ENCODE measurements around the gene HOXC6. TPM values are rescaled to one million over a fixed set of nuclear protein-coding genes. Genes with fewer than 3 reads are reported as not detected.

The HOXC6 gene
- total and polyA plus RNA-seq, 2 donors = 0.72 to 1.5 TPM

DNA sequence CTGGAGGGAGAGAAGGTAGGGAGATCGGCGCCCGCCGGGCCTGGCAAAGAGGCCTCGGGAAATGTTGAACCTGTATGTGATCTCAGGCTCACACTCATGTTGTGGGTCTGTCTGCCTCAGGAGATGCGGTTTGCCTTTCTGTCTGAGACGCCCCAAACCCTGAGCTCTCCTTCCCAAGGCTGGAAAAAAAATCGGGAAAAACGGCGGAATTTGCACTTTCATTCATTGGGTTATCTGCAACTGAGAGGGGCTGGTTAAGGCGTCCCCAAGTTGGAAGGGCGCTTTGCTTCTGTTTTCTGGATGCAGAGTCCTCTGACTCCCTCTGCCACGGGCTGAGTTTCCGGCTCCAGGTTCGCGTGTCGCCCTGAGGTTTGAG lies 33.2 kb upstream of the HOXC6 start:
- no peak for DNase-seq (ENCODE audit: extremely low spot score)
- no peak overlapping the region for H3K27ac ChIP-seq (ENCODE audit: low read depth)
- no peaks in the 10 kb centered on the region for H3K4me1 ChIP-seq (ENCODE audit: insufficient read depth)
- peak overlapping the region; percentile 39 for H3K4me3 ChIP-seq (ENCODE audit: low read depth, low read length)
- no peaks in the 10 kb centered on the region for H3K36me3 ChIP-seq (ENCODE audit: insufficient read depth)
- WGBS = 19% methylated on average over 17 of the region's 17 CpGs

DNA sequence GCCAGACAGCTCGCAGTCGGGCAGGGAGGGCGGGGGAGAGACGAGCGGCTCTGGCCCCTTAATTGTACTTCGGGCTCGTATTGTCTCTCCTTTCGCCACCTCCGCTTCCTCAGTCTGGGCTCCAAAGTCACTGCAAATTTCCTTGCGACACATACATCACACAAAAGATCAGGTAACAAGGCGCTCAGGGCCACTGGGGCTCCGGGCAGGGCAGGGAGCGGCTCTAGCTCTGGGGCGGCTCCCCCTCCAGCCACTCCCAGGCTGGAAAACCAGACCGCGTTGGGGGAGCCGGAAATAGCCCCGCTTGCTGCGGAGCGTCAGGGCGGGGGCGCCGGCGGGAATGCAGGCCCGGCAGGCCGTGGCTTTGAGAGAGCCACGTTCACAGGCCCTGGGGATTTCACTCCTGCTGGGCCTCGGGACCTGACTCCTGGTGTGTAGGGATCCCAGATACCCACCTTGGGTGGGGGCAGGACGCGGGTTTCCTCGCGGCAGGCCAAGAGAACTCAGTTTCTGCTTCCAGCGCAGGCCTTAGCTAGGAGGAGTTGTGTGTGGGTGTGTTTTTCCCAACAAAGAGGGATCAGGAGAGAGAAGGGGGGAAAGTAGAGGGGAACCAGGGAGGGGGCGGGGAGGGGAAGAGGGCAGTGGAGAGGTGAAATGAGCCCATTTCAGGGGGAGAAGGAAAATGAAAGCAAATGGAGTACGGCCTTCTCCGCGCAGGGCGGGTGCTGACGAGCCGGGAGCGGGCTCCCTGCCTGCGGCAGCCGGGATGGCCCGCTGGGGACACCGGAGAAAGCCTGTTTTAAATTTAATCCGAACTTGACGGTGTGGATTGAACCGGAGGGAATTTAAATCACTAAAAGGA lies 32.6 kb upstream of the HOXC6 start:
- no peaks in the 10 kb centered on the region for H3K4me1 ChIP-seq (ENCODE audit: insufficient read depth)
- no peak overlapping the region for H3K27ac ChIP-seq (ENCODE audit: low read depth)
- DNase-seq (ENCODE audit: extremely low spot score) = no peak
- 26% methylated on average over 48 of the region's 48 CpGs for WGBS
- H3K36me3 ChIP-seq (ENCODE audit: insufficient read depth) = no peaks in the 10 kb centered on the region
- H3K4me3 ChIP-seq (ENCODE audit: low read depth, low read length) = peak overlapping the region; percentile 39

GRCh38 chr12:53996240-53997203 lies 31.7 kb upstream of the HOXC6 start:
- WGBS = 73% methylated on average over 29 of the region's 29 CpGs
- H3K4me1 ChIP-seq (ENCODE audit: insufficient read depth) = no peaks in the 10 kb centered on the region
- H3K4me3 ChIP-seq (ENCODE audit: low read depth, low read length) = no peak overlapping the region
- H3K27ac ChIP-seq (ENCODE audit: low read depth) = no peak overlapping the region
- no peaks in the 10 kb centered on the region for H3K36me3 ChIP-seq (ENCODE audit: insufficient read depth)
- DNase-seq (ENCODE audit: extremely low spot score) = no peak

GRCh38 chr12:53997204-53998109 lies 30.8 kb upstream of the HOXC6 start:
- WGBS = 31% methylated on average over 35 of the region's 35 CpGs
- Histone ChIP-seq H3K4me3 (ENCODE audit: low read depth, low read length) (no peak overlapping the region), H3K4me1 (ENCODE audit: insufficient read depth) (no peaks in the 10 kb centered on the region), H3K27ac (ENCODE audit: low read depth) (no peak overlapping the region), H3K36me3 (ENCODE audit: insufficient read depth) (no peaks in the 10 kb centered on the region)
- no peak for DNase-seq (ENCODE audit: extremely low spot score)

- no peak for DNase-seq (ENCODE audit: extremely low spot score)
- Histone ChIP-seq H3K36me3 (ENCODE audit: insufficient read depth) (no peaks in the 10 kb centered on the region), H3K27ac (ENCODE audit: low read depth) (no peak overlapping the region), H3K4me1 (ENCODE audit: insufficient read depth) (no peaks in the 10 kb centered on the region), H3K4me3 (ENCODE audit: low read depth, low read length) (no peak overlapping the region)
- WGBS = 28% methylated on average over 11 of the region's 11 CpGs
Measured at GRCh38 chr12:53998110-53998899, 29.9 kb upstream of the HOXC6 start.

- H3K4me1 ChIP-seq (ENCODE audit: insufficient read depth) = no peaks in the 10 kb centered on the region
- no peak for DNase-seq (ENCODE audit: extremely low spot score)
- no peak overlapping the region for H3K27ac ChIP-seq (ENCODE audit: low read depth)
- no peak overlapping the region for H3K4me3 ChIP-seq (ENCODE audit: low read depth, low read length)
- H3K36me3 ChIP-seq (ENCODE audit: insufficient read depth) = no peaks in the 10 kb centered on the region
- 12% methylated on average over 13 of the region's 13 CpGs for WGBS
Measured at GRCh38 chr12:53998900-53999236, 29.4 kb upstream of the HOXC6 start.

- no peak overlapping the region for H3K27ac ChIP-seq (ENCODE audit: low read depth)
- no peaks in the 10 kb centered on the region for H3K4me1 ChIP-seq (ENCODE audit: insufficient read depth)
- H3K36me3 ChIP-seq (ENCODE audit: insufficient read depth) = no peaks in the 10 kb centered on the region
- H3K4me3 ChIP-seq (ENCODE audit: low read depth, low read length) = peak overlapping the region; percentile 29
- 2% methylated on average over 35 of the region's 35 CpGs for WGBS
- no peak for DNase-seq (ENCODE audit: extremely low spot score)
Measured at GRCh38 chr12:53999559-54000115, 28.6 kb upstream of the HOXC6 start.

GRCh38 chr12:54000116-54001114 lies 27.8 kb upstream of the HOXC6 start, which contains the start of gene HOXC9:
HOXC9 (plus strand) TSS chr12:54000161; CDS start chr12:54000189, 28 bp downstream.
- no peak for DNase-seq (ENCODE audit: extremely low spot score)
- Histone ChIP-seq H3K4me3 (ENCODE audit: low read depth, low read length) (peak within 1 kb of the TSS; percentile 29), H3K27ac (ENCODE audit: low read depth) (no peak within 1 kb of the TSS), H3K4me1 (ENCODE audit: insufficient read depth) (no peaks in the 10 kb centered on the region), H3K36me3 (ENCODE audit: insufficient read depth) (no peaks in the 10 kb centered on the region)
- WGBS = 3% methylated on average over 87 of the region's 87 CpGs

- Histone ChIP-seq H3K27ac (ENCODE audit: low read depth) (no peak overlapping the region), H3K4me1 (ENCODE audit: insufficient read depth) (no peaks in the 10 kb centered on the region), H3K4me3 (ENCODE audit: low read depth, low read length) (no peak overlapping the region), H3K36me3 (ENCODE audit: insufficient read depth) (no peaks in the 10 kb centered on the region)
- no peak for DNase-seq (ENCODE audit: extremely low spot score)
- 52% methylated on average over 8 of the region's 8 CpGs for WGBS
Measured at GRCh38 chr12:54001283-54002187, 26.7 kb upstream of the HOXC6 start.

DNA sequence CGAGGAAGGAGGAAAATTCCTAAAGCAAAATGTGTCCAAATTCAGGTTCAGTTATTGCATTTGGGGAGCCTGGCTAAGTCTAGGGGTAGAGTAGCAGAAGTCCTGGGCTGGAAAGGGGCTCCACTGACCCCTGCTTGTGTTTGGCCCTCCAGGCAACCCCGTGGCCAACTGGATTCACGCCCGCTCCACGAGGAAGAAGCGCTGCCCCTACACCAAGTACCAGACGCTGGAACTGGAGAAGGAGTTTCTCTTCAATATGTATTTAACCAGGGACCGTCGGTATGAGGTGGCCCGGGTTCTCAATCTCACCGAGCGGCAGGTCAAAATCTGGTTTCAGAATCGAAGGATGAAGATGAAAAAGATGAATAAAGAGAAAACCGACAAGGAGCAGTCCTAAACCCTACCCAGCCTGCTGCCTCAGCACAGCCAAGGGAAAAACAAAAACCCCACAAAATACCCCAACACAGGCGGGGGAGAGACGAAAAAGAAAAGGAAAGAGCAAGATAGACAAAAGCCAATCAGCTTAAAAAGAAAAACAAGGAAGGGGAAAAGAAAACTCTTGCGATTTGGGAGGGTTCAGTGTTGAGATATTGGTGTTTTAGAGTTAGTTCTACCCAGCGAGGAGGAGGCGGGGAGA lies 25.8 kb upstream of the HOXC6 start:
- 49% methylated on average over 19 of the region's 19 CpGs for WGBS
- Histone ChIP-seq H3K36me3 (ENCODE audit: insufficient read depth) (no peaks in the 10 kb centered on the region), H3K27ac (ENCODE audit: low read depth) (no peak overlapping the region), H3K4me1 (ENCODE audit: insufficient read depth) (no peaks in the 10 kb centered on the region), H3K4me3 (ENCODE audit: low read depth, low read length) (no peak overlapping the region)
- DNase-seq (ENCODE audit: extremely low spot score) = no peak

All from urinary bladder (tissue), 4 donors.